Daoy (cell line): Measurements from ENCODE around the gene ANKMY2. TPM values are rescaled to one million over a fixed set of nuclear protein-coding genes. Genes with fewer than 3 reads are reported as not detected.
A peak's percentile ranks its signal among the peaks of the same experiment; 100 is the strongest.
"Not testable (repeated sequence)": the region's sequence is repeated elsewhere in the genome, so short reads cannot be mapped to it uniquely, and the experiment has no call there.

Experiments
- DNase-seq: peaks from one replicate; pipeline ENCODE4 v3.0.0-alpha.2; 2015; ENCODE audit warnings: low read depth
- total RNA-seq: library from RNA; depleted of rRNA; stranded (reverse); fragments of >200 nt; shearing (Covaris generic); gene quantifications from 2 replicates; pipeline ENCODE4 v1.2.3, GENCODE V29; 2014; rRNA removed

Gene ANKMY2
- 18.1 and 21.9 TPM in 2 replicates for total RNA-seq

DNA sequence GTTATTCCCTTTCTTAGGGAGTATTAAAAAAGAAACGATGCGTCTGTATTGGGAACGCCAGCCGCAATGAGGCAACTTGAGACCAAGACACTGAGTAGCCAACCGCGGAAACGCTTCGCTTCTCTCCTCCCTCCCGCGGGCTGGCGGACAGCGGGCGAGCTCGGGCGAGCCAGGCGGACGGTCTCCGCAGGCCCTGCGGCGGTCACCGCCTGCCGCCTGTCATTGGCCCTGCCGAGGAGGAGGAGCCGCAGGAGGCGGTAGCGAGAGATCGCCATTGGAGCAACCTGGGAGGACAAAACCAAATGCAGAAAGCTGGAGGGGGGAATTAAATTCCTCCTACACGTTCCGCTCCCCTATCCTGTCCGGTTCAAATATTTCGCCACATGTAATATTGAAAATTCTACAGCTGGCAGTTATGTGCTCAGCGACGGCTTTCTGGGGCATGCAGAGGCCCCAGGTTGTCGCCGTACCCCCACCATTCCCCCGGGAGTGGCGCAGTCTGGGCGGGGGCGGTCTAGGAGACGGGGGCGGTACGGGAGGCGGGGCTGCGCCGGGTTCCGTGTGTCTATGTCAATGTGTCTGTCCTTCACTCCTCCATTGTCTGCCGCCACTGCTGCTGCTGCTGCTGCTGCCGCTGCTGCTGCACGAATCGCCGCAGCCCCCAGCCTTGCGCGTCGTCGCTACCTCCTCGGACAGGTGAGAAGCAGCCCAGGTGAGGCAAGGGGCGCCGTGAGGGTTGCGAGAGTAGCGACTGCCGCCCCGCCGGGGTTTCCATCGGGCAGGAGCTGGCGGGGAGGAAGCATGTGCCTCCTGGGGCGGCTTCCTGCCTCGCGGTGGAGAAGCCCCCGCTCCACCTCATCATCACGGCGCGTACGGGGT lies at the start of gene ANKMY2, which contains the start of gene BZW2:
Gene ANKMY2, minus strand, starts transcription at position 162 of the 879 bp plus-strand sequence. CDS start 181 bp downstream, outside the sequence.
Gene BZW2, plus strand, starts transcription at position 589 of the 879 bp plus-strand sequence. CDS start 19,263 bp downstream, outside the sequence.
- DNase-seq = peak; percentile 98

DNA sequence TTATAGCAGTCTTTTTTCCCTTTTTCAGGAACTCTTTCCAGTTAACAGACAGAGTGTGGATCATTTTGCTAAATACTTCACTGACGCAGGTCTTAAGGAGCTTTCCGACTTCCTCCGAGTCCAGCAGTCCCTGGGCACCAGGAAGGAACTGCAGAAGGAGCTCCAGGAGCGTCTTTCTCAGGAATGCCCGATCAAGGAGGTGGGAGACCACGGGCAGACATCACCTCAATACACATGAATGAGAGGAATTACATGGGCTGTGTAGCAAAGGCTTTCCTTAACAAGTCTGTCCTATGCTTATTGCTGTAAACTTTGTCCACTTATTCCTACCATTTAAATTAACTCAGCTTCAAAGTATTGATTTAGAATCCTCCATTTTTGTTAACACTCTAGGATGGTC lies 49.3 kb upstream of the ANKMY2 start:
- DNase-seq = no peak

DNA sequence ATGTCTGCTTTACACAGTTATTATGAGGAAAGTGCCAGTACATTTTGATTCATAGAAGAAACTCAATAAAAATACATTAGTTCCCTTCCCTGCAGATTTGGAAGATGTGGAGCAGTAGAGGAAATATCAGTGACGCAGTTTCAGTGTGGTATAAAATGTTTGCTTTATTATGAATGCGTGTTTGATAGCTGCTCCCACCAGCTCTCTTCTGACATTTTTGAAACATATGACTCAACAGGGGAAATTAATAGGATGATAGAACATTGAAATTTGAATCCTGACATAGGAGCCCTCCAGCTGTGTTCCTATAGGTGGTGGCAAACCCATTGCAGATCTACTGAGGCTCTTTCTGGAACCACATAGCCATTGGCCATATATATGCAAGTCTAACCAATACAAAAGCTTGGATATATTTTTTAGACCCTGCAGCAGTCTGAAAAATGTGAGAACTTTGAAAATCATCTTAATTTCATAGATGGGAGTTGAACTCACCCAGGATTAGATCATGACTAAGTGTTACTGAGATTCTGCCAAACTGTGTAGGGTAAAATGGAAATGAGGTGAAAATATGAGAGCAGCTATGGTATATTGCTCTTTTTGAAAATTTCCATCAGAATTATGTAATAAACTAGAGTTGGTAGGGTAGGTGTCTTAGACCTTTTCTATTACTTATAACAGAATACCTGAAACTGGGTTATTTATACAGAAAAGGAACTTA lies 48.2 kb upstream of the ANKMY2 start:
- DNase-seq = no peak

DNA sequence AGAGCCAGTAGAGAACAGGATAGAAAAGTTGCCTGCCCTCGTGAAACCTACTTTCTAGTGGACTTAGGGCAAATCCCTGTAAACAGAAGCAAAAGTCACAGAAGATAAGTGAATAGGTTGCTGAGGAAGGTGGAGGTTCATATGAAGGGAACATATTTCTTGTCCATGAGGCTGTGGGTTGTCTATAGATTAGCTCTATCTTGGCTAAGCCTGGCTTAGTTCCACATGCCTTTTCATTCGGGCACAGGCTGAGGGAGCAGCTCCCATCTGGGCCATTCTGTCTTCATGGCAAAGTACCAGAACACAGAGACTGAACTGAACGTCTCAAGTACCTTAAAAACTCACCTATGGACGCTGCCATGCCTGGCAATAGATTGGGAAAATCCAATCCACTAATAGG lies 45.7 kb upstream of the ANKMY2 start:
- DNase-seq = no peak

DNA sequence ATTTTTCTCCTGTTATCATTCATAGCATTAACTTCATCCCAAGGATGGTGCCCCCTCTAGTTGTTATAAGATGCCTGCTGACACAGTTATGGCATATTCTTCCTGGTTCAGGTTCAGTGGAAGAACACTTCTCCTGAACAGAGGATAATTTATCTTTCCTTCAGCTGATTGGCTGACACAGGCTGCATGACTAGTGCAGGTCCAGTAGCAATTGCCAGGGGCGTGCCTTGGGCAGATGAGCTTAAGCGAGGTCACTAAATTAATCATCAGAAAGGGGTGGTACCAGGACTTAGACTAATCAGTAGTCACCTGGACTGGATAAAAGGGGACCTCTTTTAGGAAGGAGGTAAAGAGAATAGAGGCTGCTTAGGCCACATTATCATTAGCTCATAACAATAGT lies 42.7 kb upstream of the ANKMY2 start:
- peak; percentile 34 for DNase-seq

DNA sequence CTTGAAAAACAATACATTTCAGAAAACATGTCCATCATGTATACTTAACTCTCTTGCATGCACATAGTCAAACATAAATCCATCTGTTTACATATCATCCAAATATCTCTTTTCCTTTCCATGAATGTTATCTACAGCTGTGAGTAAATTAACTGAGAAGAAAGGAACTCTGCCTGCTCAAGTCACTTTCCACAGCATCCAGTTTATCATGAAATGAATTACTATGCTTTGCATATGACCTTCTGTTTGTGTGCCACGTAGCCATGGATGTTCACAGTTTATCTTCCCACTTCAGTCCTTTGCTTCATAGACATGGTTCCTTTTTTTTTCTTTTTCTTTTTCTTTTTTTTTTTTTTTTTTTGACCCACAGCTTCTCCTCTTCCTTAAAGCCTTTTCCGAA lies 40.0 kb upstream of the ANKMY2 start:
- no peak for DNase-seq

DNA sequence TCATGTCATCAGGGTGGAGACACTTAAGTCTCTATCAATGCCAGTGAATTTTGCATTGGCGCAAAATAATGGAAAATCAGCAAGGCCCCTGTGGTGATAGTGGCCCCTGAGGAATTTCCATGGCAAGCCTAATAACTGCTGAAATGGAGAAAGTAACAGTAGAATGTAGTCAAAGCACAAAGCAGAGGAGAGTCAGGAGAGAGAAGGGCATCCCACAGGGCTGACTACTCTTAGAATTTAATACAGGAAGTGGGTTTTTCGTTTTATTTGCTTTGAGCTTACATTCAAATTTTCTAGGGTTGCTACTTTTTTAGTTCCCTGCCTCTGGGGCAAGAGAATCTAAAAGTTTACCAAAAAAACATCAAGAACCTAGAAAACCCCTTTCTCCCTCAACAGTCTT lies 39.4 kb upstream of the ANKMY2 start:
- DNase-seq = no peak

DNA sequence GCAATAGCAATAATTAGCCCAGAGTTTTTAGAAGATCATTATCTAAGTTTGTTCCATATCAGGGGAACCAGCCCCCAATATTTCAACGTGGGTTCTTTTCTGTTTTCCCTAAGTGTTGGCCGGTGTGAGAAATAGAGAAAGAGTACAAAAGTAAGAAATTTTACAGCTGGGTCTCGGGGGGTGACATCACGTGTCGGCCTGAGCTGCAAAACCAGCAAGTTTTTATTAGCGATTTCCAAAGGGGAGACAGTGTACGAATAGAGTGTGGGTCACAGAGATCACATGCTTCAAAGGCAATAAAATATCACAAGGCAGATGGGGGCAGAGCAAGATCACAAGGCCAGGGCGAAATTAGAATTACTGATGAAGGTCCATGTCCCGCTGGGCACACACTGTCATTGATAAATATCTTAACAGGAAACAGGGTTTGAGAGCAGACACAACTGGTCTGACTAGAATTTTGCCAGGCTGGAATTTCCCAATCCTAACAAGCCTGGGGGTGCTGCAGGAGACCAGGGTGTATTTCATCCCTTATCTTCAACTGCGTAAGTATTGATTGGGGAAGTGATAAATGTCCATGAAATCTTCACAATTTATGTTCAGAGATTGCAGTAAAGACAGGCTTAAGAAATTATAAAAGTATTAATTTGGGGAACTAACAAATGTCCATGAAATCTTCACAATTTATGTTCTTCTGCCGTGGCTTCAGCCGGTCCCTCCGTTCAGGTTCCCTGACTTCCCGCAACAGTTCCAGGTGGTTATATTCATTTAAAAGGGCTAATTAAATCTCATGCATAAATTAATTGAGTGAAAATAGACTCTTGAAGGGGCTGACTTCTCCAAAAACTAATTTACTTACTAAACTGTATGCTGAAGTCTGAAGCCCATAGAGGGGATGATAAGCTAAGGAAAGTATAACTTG lies 33.4 kb upstream of the ANKMY2 start:
- DNase-seq = not testable (repeated sequence)

DNA sequence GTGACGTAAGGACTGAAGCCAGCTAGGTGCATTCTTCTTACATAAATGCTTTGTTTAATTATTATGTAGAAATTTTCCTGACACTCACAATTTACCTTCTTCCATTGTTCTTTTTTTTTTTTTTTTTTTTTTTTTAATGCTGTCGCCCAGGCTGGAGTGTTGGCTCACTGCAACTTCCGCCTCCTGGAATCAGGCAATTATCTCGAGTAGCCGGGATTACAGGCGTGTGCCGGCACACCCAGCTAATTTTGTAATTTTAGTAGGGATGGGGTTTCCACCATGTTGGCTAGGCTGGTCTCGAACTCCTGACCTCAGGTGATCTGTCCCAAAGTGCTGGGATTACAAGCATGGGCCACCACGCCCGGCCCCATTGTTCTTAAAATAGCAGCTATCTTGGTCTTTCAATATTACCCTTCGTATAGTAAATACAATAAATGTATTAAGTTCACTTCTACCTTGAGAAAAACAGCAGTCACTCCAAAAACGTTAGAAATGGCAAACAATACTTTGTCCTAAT lies 32.5 kb upstream of the ANKMY2 start:
- DNase-seq = no peak

DNA sequence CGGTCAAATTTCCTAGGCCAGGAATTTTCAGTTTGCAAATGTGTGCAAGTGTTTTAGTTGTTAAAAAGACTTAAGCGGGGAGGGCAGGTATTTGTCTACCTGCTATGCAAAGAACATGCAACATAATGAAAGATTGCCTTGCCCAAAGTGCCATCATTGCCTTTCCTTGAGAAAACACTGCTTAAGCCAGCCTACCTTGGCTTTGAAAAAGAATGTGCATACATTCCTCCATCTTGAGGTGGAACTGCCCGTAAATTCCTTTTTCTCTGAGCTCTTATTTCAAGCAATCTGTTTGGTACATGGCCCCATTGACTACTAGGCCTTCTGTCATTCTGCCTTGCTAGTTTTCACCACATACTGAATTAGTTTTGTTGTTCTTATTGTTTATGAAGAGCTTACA lies 29.7 kb upstream of the ANKMY2 start:
- DNase-seq = no peak

DNA sequence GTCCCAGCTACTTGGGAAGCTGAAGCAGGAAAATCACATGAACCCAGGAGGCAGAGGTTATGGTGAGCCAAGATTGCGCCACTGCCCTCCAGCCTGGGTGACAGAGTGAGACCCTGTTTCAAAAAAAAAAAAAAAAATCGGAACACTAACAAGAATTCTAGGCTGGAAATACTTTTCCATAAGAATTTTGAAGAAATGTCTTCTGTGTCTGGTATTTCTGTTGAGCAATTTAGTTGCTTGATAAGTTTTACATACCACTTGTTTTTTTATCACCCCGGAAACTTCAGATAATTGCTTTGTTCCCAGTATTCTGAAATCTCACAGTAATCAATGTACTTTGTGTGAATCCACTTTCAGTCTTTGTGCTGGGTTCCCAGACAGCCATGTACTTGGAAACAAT lies 26.3 kb upstream of the ANKMY2 start:
- no peak for DNase-seq

DNA sequence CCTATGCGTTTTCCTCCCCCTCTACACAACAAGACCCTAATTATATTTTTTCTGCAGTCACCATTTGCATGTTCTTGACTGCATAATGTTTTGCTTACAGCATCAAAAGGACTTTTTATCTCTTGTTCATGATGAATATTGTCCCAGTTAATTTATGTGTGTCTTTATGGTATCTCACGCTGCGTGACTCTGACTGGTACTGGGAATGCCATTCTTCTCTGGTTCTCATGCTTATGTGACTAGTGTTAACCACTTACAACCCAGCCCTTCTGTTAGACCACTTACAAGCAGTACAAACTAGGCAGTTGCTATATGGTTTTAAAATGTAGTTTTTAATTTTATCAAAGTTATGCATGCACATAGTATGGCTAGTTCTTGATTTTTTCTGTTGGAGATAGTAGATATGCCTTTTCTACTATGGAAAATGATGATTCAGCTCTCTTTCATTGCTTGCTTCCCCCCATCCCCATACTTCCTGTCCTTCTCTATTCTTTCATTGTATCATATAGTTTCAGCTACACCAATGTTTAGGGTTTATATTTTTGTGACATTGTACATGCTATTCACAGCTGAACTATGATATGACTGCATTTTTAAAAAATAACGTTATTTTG lies 25.3 kb upstream of the ANKMY2 start:
- DNase-seq = no peak

DNA sequence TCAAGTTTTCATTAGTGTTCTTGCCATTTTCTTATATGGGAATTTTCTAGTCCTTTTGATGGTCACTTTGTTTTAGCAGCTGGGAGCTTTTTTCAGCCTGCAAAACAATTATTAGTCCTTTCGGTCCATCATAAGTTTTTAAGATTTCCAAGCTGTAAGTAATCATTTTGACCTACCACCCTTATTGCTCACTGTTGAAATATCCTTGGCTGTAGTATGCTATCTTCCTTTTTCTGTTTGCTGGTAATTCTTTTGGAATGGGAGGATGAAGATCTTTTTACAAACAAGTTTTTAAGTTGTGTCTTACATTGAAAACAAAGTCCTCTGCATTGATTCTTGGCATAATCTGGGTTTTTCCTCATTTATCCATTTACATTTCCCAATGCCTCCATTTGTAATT lies 24.5 kb upstream of the ANKMY2 start:
- DNase-seq = no peak

DNA sequence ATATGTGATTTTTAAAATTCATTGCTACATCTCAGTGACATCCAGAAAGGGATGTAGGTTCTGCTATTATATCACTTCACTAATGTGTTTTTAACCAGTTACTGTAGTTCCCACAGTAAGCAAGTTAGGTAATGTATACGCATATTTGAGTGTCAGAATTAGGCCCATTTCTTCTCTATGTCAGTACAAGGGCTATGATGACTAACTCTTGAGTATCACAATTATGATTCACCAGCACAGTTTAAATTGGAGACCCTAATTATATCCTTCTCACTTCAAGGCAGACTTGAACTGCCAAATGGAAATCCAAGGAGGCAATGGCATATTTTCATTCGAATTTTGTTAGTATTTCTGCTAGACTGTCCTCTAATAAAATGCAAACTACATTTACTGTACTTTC lies 24.0 kb upstream of the ANKMY2 start:
- DNase-seq = peak; percentile 60

DNA sequence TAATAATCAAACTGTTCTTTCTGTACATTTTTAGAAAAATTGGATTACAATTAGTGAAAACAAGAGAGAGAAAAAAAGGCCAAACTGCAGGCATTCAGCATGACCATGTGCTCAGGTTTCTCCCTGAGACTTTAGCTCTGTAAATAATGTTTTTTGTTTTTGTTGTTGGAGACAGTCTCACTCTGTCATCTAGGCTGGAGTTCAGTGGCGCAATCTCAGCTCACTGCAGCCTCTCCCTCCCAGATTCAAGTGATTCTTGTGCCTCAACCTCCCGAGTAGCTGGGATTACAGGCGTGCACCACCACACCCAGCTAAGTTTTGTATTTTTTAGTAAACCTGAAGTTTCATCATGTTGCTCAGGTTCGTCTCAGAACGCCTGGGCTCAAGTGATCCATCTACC lies 23.4 kb upstream of the ANKMY2 start:
- no peak for DNase-seq

DNA sequence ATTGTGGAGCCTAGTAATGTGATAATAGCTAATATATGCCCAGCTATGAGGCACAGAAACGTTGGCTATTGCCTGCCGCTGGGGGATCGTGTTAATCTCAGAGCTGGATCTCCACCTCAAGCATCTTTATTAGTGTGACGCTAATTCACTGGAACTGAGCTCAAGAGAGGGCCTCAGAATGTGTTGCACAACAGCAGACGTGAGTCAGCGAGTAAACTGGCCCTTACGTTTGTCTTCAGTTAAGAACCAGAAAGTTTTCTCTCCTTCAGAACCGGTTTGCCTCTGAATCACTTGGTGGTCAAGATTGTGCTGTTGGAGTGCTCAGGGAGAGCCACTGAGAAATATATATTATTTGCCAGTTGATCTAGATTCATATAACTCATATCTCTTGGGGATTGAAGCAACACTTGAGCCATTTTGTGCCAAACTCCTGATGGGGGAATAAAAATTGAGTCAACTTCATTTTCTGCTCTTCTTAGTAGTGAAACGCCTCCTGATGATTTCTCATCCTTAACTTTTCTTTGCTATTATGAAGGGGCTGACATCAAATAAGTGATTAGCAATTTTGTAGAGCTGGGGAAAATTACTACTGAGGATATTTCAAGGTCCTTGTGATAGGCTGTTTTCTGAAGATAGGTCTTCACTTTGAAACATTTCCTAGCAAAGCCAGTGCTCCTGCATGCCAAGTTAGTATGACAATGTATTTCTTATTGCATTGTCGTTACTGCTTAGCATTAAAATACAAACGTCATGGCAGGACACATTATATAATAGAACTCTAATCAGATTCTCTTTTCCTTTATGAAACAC lies 22.7 kb upstream of the ANKMY2 start:
- peak; percentile 96 for DNase-seq

DNA sequence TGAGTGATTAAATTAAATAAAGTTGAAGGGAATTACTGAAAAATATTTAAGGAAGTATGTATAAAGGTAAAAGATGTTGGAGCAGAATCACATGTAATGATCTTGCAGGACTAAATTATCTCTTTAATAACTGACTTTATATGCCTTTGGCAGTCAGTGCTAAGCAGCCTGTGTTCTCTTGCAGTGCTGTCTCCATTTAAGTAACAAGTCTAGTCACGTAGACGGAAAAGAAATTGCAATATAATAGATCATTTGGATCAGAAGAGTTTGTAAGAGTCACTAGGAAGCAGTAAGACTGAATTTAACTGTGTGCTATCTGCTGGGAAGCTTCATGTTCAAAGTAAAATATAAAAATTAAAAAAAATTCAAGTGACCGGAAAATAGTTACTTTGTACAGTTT lies 21.8 kb upstream of the ANKMY2 start:
- DNase-seq = no peak

DNA sequence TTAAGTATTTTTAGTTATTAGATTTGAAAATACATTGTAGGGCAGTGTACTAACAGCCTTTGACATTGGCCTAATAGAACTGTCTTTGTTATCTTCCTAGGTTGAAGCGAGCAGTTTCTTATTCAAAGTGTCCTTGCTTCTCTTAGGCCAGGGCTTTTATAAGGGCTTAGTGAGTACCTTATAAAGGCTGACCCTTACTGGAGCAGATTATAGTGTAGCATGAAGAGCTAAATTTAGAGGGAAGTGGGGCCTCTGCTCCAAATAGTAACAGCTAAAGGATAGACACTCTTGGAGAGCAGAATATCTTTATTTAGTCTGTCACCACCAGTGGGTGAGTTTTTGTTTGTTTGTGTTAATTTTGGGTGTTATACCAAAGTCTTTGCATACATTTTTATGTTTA lies 16.4 kb upstream of the ANKMY2 start:
- DNase-seq = no peak

DNA sequence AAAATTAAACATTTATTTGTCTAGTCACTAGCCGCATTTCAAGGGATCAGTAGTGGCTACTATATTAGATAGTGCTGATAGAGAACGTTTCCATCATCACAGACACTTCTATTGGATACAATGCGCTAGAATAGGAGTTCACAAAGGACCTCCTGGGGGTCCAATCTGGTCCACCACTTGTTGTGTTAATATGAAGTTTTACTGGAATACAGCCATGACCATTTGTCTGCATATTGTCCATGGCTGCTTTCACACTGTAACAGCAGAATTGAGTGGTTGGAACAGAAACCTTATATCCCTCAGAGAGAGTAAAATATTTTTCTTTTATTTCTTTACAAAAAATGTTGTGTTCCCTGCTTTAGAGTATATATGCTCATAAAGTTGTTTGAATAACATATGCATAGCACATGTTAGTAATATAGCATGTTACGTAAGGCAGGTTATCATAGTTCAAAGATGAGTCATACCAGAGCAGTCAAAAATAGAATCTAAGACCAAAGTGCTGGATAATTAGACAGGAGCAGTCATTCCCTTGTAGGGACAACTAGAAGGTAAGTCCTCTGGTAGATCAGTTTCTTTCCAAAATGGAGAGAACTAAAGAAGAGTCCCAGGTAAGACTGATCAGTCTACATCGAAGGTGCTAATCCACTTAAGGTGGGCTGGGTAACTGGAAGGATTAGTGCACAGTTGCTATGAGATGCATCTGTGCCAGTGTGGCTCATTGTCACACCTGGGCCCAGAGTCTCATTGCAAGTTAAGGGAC lies 15.3 kb upstream of the ANKMY2 start:
- DNase-seq = peak; percentile 57
